Hematopoietic multipotent progenitor cell (in vitro differentiated cells): ENCODE measurements around the gene SPCS2. TPM values are rescaled to one million over a fixed set of nuclear protein-coding genes. Genes with fewer than 3 reads are reported as not detected.
A peak's percentile ranks its signal among the peaks of the same experiment; 100 is the strongest.
"Not testable (repeated sequence)": the region's sequence is repeated elsewhere in the genome, so short reads cannot be mapped to it uniquely, and the experiment has no call there.

ENCODE experiments used
- DNase-seq, 3 donors: peaks; one replicate each; pipeline ENCODE4 v3.0.0-alpha.2; 2011 to 2015; ENCODE audit warnings: low read depth in 2 of 3, low spot score in 2 of 3
- total RNA-seq: library from RNA; depleted of rRNA; stranded (reverse); fragments of >200 nt; gene quantifications from one replicate; pipeline ENCODE4 v1.2.3, GENCODE V29; 2012

SPCS2 gene
- total RNA-seq, 1 donor: 8.6 TPM

GRCh38 chr11:74948546-74948897, 544 bp upstream of the SPCS2 start:
- peak in 1 of 3 donors; percentile 8 for DNase-seq

- peak in 1 of 3 donors; percentile 2 for DNase-seq
Measured at GRCh38 chr11:74949753-74950137, 679 bp downstream of the SPCS2 start.

GRCh38 chr11:74950374-74950969, 1.4 kb downstream of the SPCS2 start:
- DNase-seq: no peak

- no peak for DNase-seq
Measured at GRCh38 chr11:74951226-74951625, 2.2 kb downstream of the SPCS2 start.

- no peak for DNase-seq
Measured at GRCh38 chr11:74952752-74953151, 3.7 kb downstream of the SPCS2 start.

GRCh38 chr11:74953451-74953850, 4.4 kb downstream of the SPCS2 start:
- no peak for DNase-seq

- DNase-seq: no peak
Measured at GRCh38 chr11:74954199-74954598, 5.1 kb downstream of the SPCS2 start.

GRCh38 chr11:74956397-74957015, 7.4 kb downstream of the SPCS2 start:
- no peak for DNase-seq

- DNase-seq: no peak
Measured at GRCh38 chr11:74957937-74958629, 9.0 kb downstream of the SPCS2 start.

GRCh38 chr11:74960128-74960527, 11.1 kb downstream of the SPCS2 start:
- not testable (repeated sequence) for DNase-seq

- no peak for DNase-seq
Measured at GRCh38 chr11:74966651-74967050, 17.6 kb downstream of the SPCS2 start.

- DNase-seq: no peak
Measured at GRCh38 chr11:74970852-74971395, 21.9 kb downstream of the SPCS2 start.

GRCh38 chr11:74971424-74971823, 22.4 kb downstream of the SPCS2 start:
- DNase-seq: no peak

- no peak for DNase-seq
Measured at GRCh38 chr11:74978041-74978440, 29.0 kb downstream of the SPCS2 start.

- DNase-seq: no peak
Measured at GRCh38 chr11:74980634-74981033, 31.6 kb downstream of the SPCS2 start.

GRCh38 chr11:74981888-74982287, 32.8 kb downstream of the SPCS2 start:
- no peak for DNase-seq

- no peak for DNase-seq
Measured at GRCh38 chr11:74984070-74984469, 35.0 kb downstream of the SPCS2 start.

- DNase-seq: no peak
Measured at GRCh38 chr11:74984730-74985129, 35.7 kb downstream of the SPCS2 start.

GRCh38 chr11:74988541-74989259, 39.6 kb downstream of the SPCS2 start, which contains the start of gene NEU3:
NEU3 (plus strand) TSS chr11:74988933; CDS start chr11:74989061, 128 bp downstream.
- peak; percentile 54 to 88 (median 84) for DNase-seq

GRCh38 chr11:74989260-74989638, 40.2 kb downstream of the SPCS2 start:
- DNase-seq: peak; percentile 4 to 10 (median 6)

GRCh38 chr11:74990150-74990549, 41.1 kb downstream of the SPCS2 start:
- DNase-seq: not testable (repeated sequence)
